Activated gamma-delta T cell (primary cell): ENCODE measurements around the gene SYNM.

ENCODE experiments used
- DNase-seq: peaks from one replicate; lab custom pipeline; 2025; lab: John Stamatoyannopoulos, UW

The SYNM gene

GRCh38 chr15:99168601-99169580 is 64.0 kb downstream of the SYNM start:
- DNase-seq, result no peak

GRCh38 chr15:99169769-99170311 is 65.0 kb downstream of the SYNM start:
- DNase-seq, result no peak

- DNase-seq, result no peak
These were observed 65.7 kb downstream of the SYNM start for GRCh38 chr15:99170476-99171065.

GRCh38 chr15:99172171-99172570 is 67.3 kb downstream of the SYNM start:
- DNase-seq, result no peak

GRCh38 chr15:99172989-99173388 is 68.1 kb downstream of the SYNM start:
- no peak for DNase-seq

GRCh38 chr15:99174567-99175395 is 69.9 kb downstream of the SYNM start:
- DNase-seq, result no peak

GRCh38 chr15:99176757-99177156 is 71.9 kb downstream of the SYNM start:
- DNase-seq, result no peak

- DNase-seq, result no peak
These were observed 72.8 kb downstream of the SYNM start for GRCh38 chr15:99177679-99178078.

GRCh38 chr15:99180086-99180963 is 75.4 kb downstream of the SYNM start:
- DNase-seq, result no peak

GRCh38 chr15:99180964-99181306 is 76.1 kb downstream of the SYNM start:
- DNase-seq, result no peak

- no peak for DNase-seq
These were observed 76.7 kb downstream of the SYNM start for GRCh38 chr15:99181545-99181971.

- no peak for DNase-seq
These were observed 77.9 kb downstream of the SYNM start for GRCh38 chr15:99182791-99183190.
